GM21737 (cell line): ENCODE measurements around the gene KIAA0040.

Experiments
- ATAC-seq: cut with Tn5 transposase; IDR thresholded peaks from one replicate; pipeline ENCODE4 v1.9.1; 2021; ENCODE audit warnings: mild to moderate bottlenecking, moderate library complexity; ENCODE audit not compliant: unreplicated experiment

KIAA0040 gene

GRCh38 chr1:175203570-175204068, 11.0 kb upstream of the KIAA0040 start:
- ATAC-seq = no peak

GRCh38 chr1:175200678-175201521, 8.3 kb upstream of the KIAA0040 start:
- ATAC-seq = no peak

GRCh38 chr1:175198332-175198731, 5.8 kb upstream of the KIAA0040 start:
- no peak for ATAC-seq

- ATAC-seq = no peak
Observed at GRCh38 chr1:175197531-175197930, 5.0 kb upstream of the KIAA0040 start.

- ATAC-seq = no peak
Observed at GRCh38 chr1:175195798-175196197, 3.2 kb upstream of the KIAA0040 start.

- no peak for ATAC-seq
Observed at GRCh38 chr1:175195281-175195680, 2.7 kb upstream of the KIAA0040 start.

GRCh38 chr1:175193527-175193910, 943 bp upstream of the KIAA0040 start:
- ATAC-seq = no peak

- ATAC-seq = peak; percentile 8
Observed at GRCh38 chr1:175192111-175192629, 406 bp downstream of the KIAA0040 start.

GRCh38 chr1:175191659-175192058, 917 bp downstream of the KIAA0040 start:
- peak; percentile 26 for ATAC-seq

- ATAC-seq = peak; percentile 48
Observed at GRCh38 chr1:175188936-175189335, 3.6 kb downstream of the KIAA0040 start.

- ATAC-seq = no peak
Observed at GRCh38 chr1:175186433-175187160, 6.0 kb downstream of the KIAA0040 start.

GRCh38 chr1:175185903-175186302, 6.7 kb downstream of the KIAA0040 start:
- ATAC-seq = no peak

- no peak for ATAC-seq
Observed at GRCh38 chr1:175183586-175183985, 9.0 kb downstream of the KIAA0040 start.

GRCh38 chr1:175182201-175182746, 10.3 kb downstream of the KIAA0040 start:
- no peak for ATAC-seq

GRCh38 chr1:175179837-175180590, 12.6 kb downstream of the KIAA0040 start:
- ATAC-seq = no peak

- no peak for ATAC-seq
Observed at GRCh38 chr1:175178456-175178855, 14.1 kb downstream of the KIAA0040 start.

- no peak for ATAC-seq
Observed at GRCh38 chr1:175178056-175178455, 14.5 kb downstream of the KIAA0040 start.

- no peak for ATAC-seq
Observed at GRCh38 chr1:175176246-175176645, 16.3 kb downstream of the KIAA0040 start.

GRCh38 chr1:175174309-175175102, 18.1 kb downstream of the KIAA0040 start:
- ATAC-seq = peak; percentile 83

GRCh38 chr1:175173531-175173930, 19.0 kb downstream of the KIAA0040 start:
- no peak for ATAC-seq
